Heart right ventricle (tissue), 16 donors: Measurements from ENCODE around the gene TMEM240. TPM values are rescaled to one million over a fixed set of nuclear protein-coding genes. Genes with fewer than 3 reads are reported as not detected.
"Not testable (repeated sequence)": the region's sequence is repeated elsewhere in the genome, so short reads cannot be mapped to it uniquely, and the experiment has no call there.

Experiments
- ATAC-seq, 8 donors: fragments of 200-7000 bp; cut with Tn5 transposase; one replicate each; pipeline ENCODE4 v1.9.1; 2020; ENCODE audit warnings: mild to moderate bottlenecking in 8 of 8, moderate library complexity in 8 of 8, moderate number of reproducible peaks in 1 of 8
- DNase-seq, 2 donors: peaks; one replicate each; pipeline ENCODE4 v3.0.0-alpha.2; 2020
- H3K27ac ChIP-seq, 10 donors: fragments of 200-600 bp; sonication (generic) in 2 of 10; one replicate each; pipeline versions ENCODE4 v1.5.0 to v1.8.0; 2020 to 2022; ENCODE audit warnings: mild to moderate bottlenecking in 3 of 10
- H3K27me3 ChIP-seq, 7 donors: fragments of 200-600 bp; one replicate each; pipeline ENCODE4 v1.8.0; 2021 to 2022; ENCODE audit warnings: mild to moderate bottlenecking in 2 of 7
- H3K36me3 ChIP-seq, 9 donors: fragments of 200-600 bp; sonication (generic) in 1 of 9; one replicate each; pipeline versions ENCODE4 v1.5.0 to v1.8.0; 2020 to 2022; ENCODE audit warnings: mild to moderate bottlenecking in 2 of 9
- H3K4me1 ChIP-seq, 9 donors: fragments of 200-600 bp; sonication (generic) in 1 of 9; one replicate each; pipeline versions ENCODE4 v1.5.0 to v1.8.0; 2020 to 2022; ENCODE audit warnings: mild to moderate bottlenecking in 4 of 9
- H3K4me3 ChIP-seq, 10 donors: fragments of 200-600 bp; sonication (generic) in 2 of 10; one replicate each; pipeline versions ENCODE4 v1.5.0 to v1.8.0; 2020 to 2022; ENCODE audit warnings: mild to moderate bottlenecking in 7 of 10, moderate library complexity in 2 of 10
- H3K9me3 ChIP-seq, 11 donors: fragments of 200-600 bp in 10 of 11; sonication (generic) in 2 of 11; one replicate each; pipeline versions ENCODE4 v1.5.0 to v1.8.0; 2013 to 2022; ENCODE audit warnings: mild to moderate bottlenecking in 2 of 11, control low read depth in 1 of 11, moderate library complexity in 1 of 11
- CTCF ChIP-seq, 9 donors: fragments of 200-600 bp; sonication (generic) in 2 of 9; IDR thresholded peaks; one replicate each; pipeline versions ENCODE4 v1.5.0 to v1.8.0; 2021 to 2022; ENCODE audit warnings: antibody characterized with exemption in 9 of 9, mild to moderate bottlenecking in 5 of 9, moderate library complexity in 1 of 9
- WGBS, 2 donors: extraction: QIAGEN DNeasy Blood & Tissue Kit; methylation state at CpG; one replicate each; pipeline ENCODE4 v1.1.7; 2013; ENCODE audit warnings: inconsistent platforms in 1 of 2; 5-methylcytosine and 5-hydroxymethylcytosine counted together
- intact Hi-C, 10 donors: fragments of 100-400 bp; cut with DNase I; formaldehyde crosslinking; loops; one replicate each; pipeline versions ENCODE4 v1.11.1 to v1.14.2; 2022
- polyA plus RNA-seq, 2 donors: library from polyadenylated mRNA; stranded (reverse); fragments of 200-250 nt; gene quantifications; one replicate each; pipeline ENCODE4 v1.2.3, GENCODE V29; 2013
- total RNA-seq, 10 donors: library from RNA; stranded (reverse); fragmentation: NEBNext Ultra II Directional in 3 of 10; extraction: Animal tissue kit (Norgen Biotek cat#: 25700) in 3 of 10; gene quantifications; one replicate each; pipeline versions ENCODE4 v1.2.1 to v1.2.4, GENCODE V29; 2021 to 2023
- donor health status: Arrhythmogenic right ventricular cardiomyopathy.
- donor health status: ischemic (EF 13 %, LVEDD 7.1; RV severe dilation, severe dysfunction).
- donor health status: healthy with polysubstance abuse.
- donor health status: DM: no; HTN: yes; CAD: no.
- donor health status: DM: no; HTN: no; CAD: no.
- donor health status: ischemic (EF 25% LVEDD 6.9; RV normal size, moderate dysfunction).
- donor health status: ischemic (EF 25% LVEDD 5.7; RV mildly dilated, moderate dysfunction).
- donor health status: healthy.
- donor health status: DM: yes; HTN: yes; CAD: no.
- donor health status: Ischemic cardiomyopathy.
- donor health status: ischemic (EF 35%, LVEDD 5.7; RV mildly dilated, moderate dysfunction).
- donor health status: nonischemic (EF 11% LVEDD 7.7; RV severe dilation, severe dysfunction).
- donor health status: DM: yes; HTN: yes; CAD: no.
- donor health status: PGD.
- donor health status: ischemic (EF 29% LVEDD 5.4; RV normal size, mild dysfunction).
- donor health status: nonischemic (EF 23%, LVEDD 6.1; RV moderate dilation, normal function).

TMEM240 gene
- total and polyA plus RNA-seq, 12 donors, result 3.2 to 12.1 (median 3.7) TPM

GRCh38 chr1:1536019-1536937 is 4.1 kb downstream of the TMEM240 start:
- intact Hi-C loops, result no loop called here
- ATAC-seq (no peak), DNase-seq (no peak)
- H3K36me3 ChIP-seq, result peaks cover 0 to 10% (median under 1%) of the 10 kb centered on the region in 9 donors
- TF ChIP-seq CTCF (IDR thresholded peaks at IDR 0.05), result no peak
- H3K9me3 ChIP-seq, result peaks cover 0 to 13% (median 5%) of the 10 kb centered on the region in 11 donors
- peaks cover 0 to 14% (median 0%) of the 10 kb centered on the region in 7 donors for H3K27me3 ChIP-seq
- H3K4me1 ChIP-seq, result peaks cover 0 to 26% (median 16%) of the 10 kb centered on the region in 9 donors
- no peak overlapping the region for H3K4me3 ChIP-seq
- 79 to 82% methylated on average over 48 of the region's 48 CpGs for WGBS, 2 donors
- H3K27ac ChIP-seq, result peak overlapping the region in 1 of 10 donors; percentile 16

GRCh38 chr1:1535201-1536018 is 5.0 kb downstream of the TMEM240 start:
- H3K4me1 ChIP-seq, result peaks cover 0 to 18% (median 8%) of the 10 kb centered on the region in 9 donors
- no peak for DNase-seq
- ATAC-seq, result no peak
- H3K9me3 ChIP-seq, result peaks cover 0 to 18% (median 5%) of the 10 kb centered on the region in 11 donors
- intact Hi-C loops, result no loop called here
- H3K27me3 ChIP-seq, result peaks cover 0 to 5% (median 0%) of the 10 kb centered on the region in 7 donors
- H3K27ac ChIP-seq, result no peak overlapping the region
- 94 to 95% methylated on average over 66 of the region's 66 CpGs for WGBS, 2 donors
- H3K36me3 ChIP-seq, result peaks cover 0 to 9% (median 0%) of the 10 kb centered on the region in 9 donors
- no peak overlapping the region for H3K4me3 ChIP-seq
- TF ChIP-seq CTCF (IDR thresholded peaks at IDR 0.05), result no peak

- Histone ChIP-seq H3K36me3 (peaks cover 0 to 13% (median 3%) of the 10 kb centered on the region in 9 donors), H3K4me3 (no peak overlapping the region), H3K27me3 (peaks cover 0 to 4% (median 0%) of the 10 kb centered on the region in 7 donors), H3K4me1 (peaks cover 0 to 17% (median 7%) of the 10 kb centered on the region in 9 donors), H3K27ac (no peak overlapping the region), H3K9me3 (peaks cover 0 to 18% (median 5%) of the 10 kb centered on the region in 11 donors)
- intact Hi-C loops, result no loop called here
- ATAC-seq, result peak in 3 of 8 donors; percentile 1 to 10 (median 7)
- TF ChIP-seq CTCF (IDR thresholded peaks at IDR 0.05), result no peak
- WGBS, 2 donors, result 90 to 91% methylated on average over 25 to 31 of the region's 31 CpGs
- DNase-seq, result no peak
Observed at GRCh38 chr1:1534401-1535154, 5.8 kb downstream of the TMEM240 start.

- ATAC-seq, result peak in 4 of 8 donors; percentile 1 to 10 (median 6)
- peak overlapping the region in 2 of 10 donors; percentile 19 to 74 for H3K27ac ChIP-seq
- peaks cover 0 to 18% (median 5%) of the 10 kb centered on the region in 11 donors for H3K9me3 ChIP-seq
- intact Hi-C loops, H3K27me3 ChIP-seq, H3K4me1 ChIP-seq, H3K4me3 ChIP-seq, DNase-seq: not testable (repeated sequence)
- H3K36me3 ChIP-seq, result peaks cover 0 to 19% (median 6%) of the 10 kb centered on the region in 9 donors
- 70 to 73% methylated on average over 12 to 17 of the region's 18 CpGs for WGBS, 2 donors
Observed at GRCh38 chr1:1533894-1534291, 6.5 kb downstream of the TMEM240 start.

GRCh38 chr1:1533176-1533893 is 7.1 kb downstream of the TMEM240 start:
- H3K4me3 ChIP-seq, H3K27me3 ChIP-seq, H3K4me1 ChIP-seq, intact Hi-C loops: not testable (repeated sequence)
- peak overlapping the region in 6 of 10 donors; percentile 30 to 74 (median 46) for H3K27ac ChIP-seq
- peak in 1 of 2 donors; percentile 21 for DNase-seq
- ATAC-seq, result peak; percentile 23 to 80 (median 72)
- 53 to 56% methylated on average over 13 to 20 of the region's 22 CpGs for WGBS, 2 donors
- peaks cover 0 to 18% (median 5%) of the 10 kb centered on the region in 11 donors for H3K9me3 ChIP-seq
- peaks cover 0 to 24% (median 6%) of the 10 kb centered on the region in 9 donors for H3K36me3 ChIP-seq
